ENCODE measurements around the gene IL1RAPL2. TPM values are rescaled to one million over a fixed set of nuclear protein-coding genes. Genes with fewer than 3 reads are reported as not detected.

IL1RAPL2 gene
- total RNA-seq, 4 donors from 2014 or later = 0.16 TPM; not detected in 3

- H3K36me3 ChIP-seq = no peaks in the 10 kb centered on the region
- in situ Hi-C loops (cut with MboI; ENCODE audit: low pct_ligation_motif_present in 1 of 4, low pct_unique_long_range_greater_than_20kb in 1 of 4, low sequenced_read_pairs in 3 of 4) (no loop called here), intact Hi-C loops (cut with DNase I; ENCODE audit: low total_unique reads) (no loop called here)
- H3K4me1 ChIP-seq = no peaks in the 10 kb centered on the region
- no peaks in the 10 kb centered on the region for H3K9me3 ChIP-seq
- no peaks in the 10 kb centered on the region for H3K27me3 ChIP-seq
- 50 to 77% methylated on average over 1 to 7 of the region's 7 CpGs for WGBS, 2 donors (ENCODE audit: low coverage in 1 of 2)
- no peak within 1 kb of the TSS for H3K27ac ChIP-seq
- H3K4me3 ChIP-seq = no peak within 1 kb of the TSS
- DNase-seq = no peak
- TF ChIP-seq CTCF (IDR thresholded peaks at IDR 0.05) = no peak
- TF ChIP-seq POLR2A (IDR thresholded peaks at IDR 0.05) = no peak
- no peak for TF ChIP-seq EP300 (IDR thresholded peaks at IDR 0.05; ENCODE audit: low read depth)
Measured at GRCh38 chrX:105220636-105221035, 654.6 kb downstream of the IL1RAPL2 start, which contains the start of gene TEX13A. Gene TEX13A (minus strand): TSS chrX:105220694. CDS start chrX:105220397, 297 bp downstream.

GRCh38 chrX:105221374-105221773 is 655.4 kb downstream of the IL1RAPL2 start:
- TF ChIP-seq POLR2AphosphoS5 (IDR thresholded peaks at IDR 0.05) (no peak), EP300 (IDR thresholded peaks at IDR 0.05; ENCODE audit: low read depth) (no peak), CTCF (IDR thresholded peaks at IDR 0.05) (no peak), POLR2A (IDR thresholded peaks at IDR 0.05) (no peak)
- in situ Hi-C loops (cut with MboI; ENCODE audit: low pct_ligation_motif_present in 1 of 4, low pct_unique_long_range_greater_than_20kb in 1 of 4, low sequenced_read_pairs in 3 of 4) (no loop called here), intact Hi-C loops (cut with DNase I; ENCODE audit: low total_unique reads) (no loop called here)
- 47 to 53% methylated on average over 2 to 3 of the region's 3 CpGs for WGBS, 2 donors (ENCODE audit: low coverage in 1 of 2)
- no peaks in the 10 kb centered on the region for H3K36me3 ChIP-seq
- no peaks in the 10 kb centered on the region for H3K9me3 ChIP-seq
- H3K4me1 ChIP-seq = no peaks in the 10 kb centered on the region
- no peaks in the 10 kb centered on the region for H3K27me3 ChIP-seq
- H3K27ac ChIP-seq = no peak overlapping the region
- no peak for DNase-seq
- no peak overlapping the region for H3K4me3 ChIP-seq

GRCh38 chrX:105226499-105226898 is 660.5 kb downstream of the IL1RAPL2 start:
- TF ChIP-seq CTCF (IDR thresholded peaks at IDR 0.05) (no peak), POLR2A (IDR thresholded peaks at IDR 0.05) (no peak), EP300 (IDR thresholded peaks at IDR 0.05; ENCODE audit: low read depth) (no peak), POLR2AphosphoS5 (IDR thresholded peaks at IDR 0.05) (no peak)
- intact Hi-C loops (cut with DNase I; ENCODE audit: low total_unique reads) (no loop called here), in situ Hi-C loops (cut with MboI; ENCODE audit: low pct_ligation_motif_present in 1 of 4, low pct_unique_long_range_greater_than_20kb in 1 of 4, low sequenced_read_pairs in 3 of 4) (no loop called here)
- 70% methylated on average over 5 of the region's 5 CpGs; no CpG with 5 or more reads in 1 of the 2 donors for WGBS, 2 donors (ENCODE audit: low coverage in 1 of 2)
- no peaks in the 10 kb centered on the region for H3K36me3 ChIP-seq
- no peak overlapping the region for H3K4me3 ChIP-seq
- no peaks in the 10 kb centered on the region for H3K4me1 ChIP-seq
- H3K27ac ChIP-seq = no peak overlapping the region
- no peak for DNase-seq
- no peaks in the 10 kb centered on the region for H3K9me3 ChIP-seq
- no peaks in the 10 kb centered on the region for H3K27me3 ChIP-seq

- in situ Hi-C loops (cut with MboI; ENCODE audit: low pct_ligation_motif_present in 1 of 4, low pct_unique_long_range_greater_than_20kb in 1 of 4, low sequenced_read_pairs in 3 of 4) = no loop called here
- intact Hi-C loops (cut with DNase I; ENCODE audit: low total_unique reads) = no loop called here
- WGBS, 2 donors (ENCODE audit: low coverage in 1 of 2) = 30 to 61% methylated on average over 1 to 2 of the region's 2 CpGs
Measured at GRCh38 chrX:105228602-105229001, 662.6 kb downstream of the IL1RAPL2 start.

More at GRCh38 chrX:105228602-105229001, 662.6 kb downstream of the IL1RAPL2 start:
- H3K4me1 ChIP-seq = no peaks in the 10 kb centered on the region
- no peaks in the 10 kb centered on the region for H3K36me3 ChIP-seq
- no peak overlapping the region for H3K27ac ChIP-seq
- no peak for DNase-seq
- H3K27me3 ChIP-seq = no peaks in the 10 kb centered on the region
- TF ChIP-seq POLR2A (IDR thresholded peaks at IDR 0.05) (no peak), EP300 (IDR thresholded peaks at IDR 0.05; ENCODE audit: low read depth) (no peak), POLR2AphosphoS5 (IDR thresholded peaks at IDR 0.05) (no peak), CTCF (IDR thresholded peaks at IDR 0.05) (no peak)
- H3K4me3 ChIP-seq = no peak overlapping the region
- H3K9me3 ChIP-seq = no peaks in the 10 kb centered on the region

Data from transverse colon (tissue), 4 donors.